ENCODE data around the gene SBF2.

DNA sequence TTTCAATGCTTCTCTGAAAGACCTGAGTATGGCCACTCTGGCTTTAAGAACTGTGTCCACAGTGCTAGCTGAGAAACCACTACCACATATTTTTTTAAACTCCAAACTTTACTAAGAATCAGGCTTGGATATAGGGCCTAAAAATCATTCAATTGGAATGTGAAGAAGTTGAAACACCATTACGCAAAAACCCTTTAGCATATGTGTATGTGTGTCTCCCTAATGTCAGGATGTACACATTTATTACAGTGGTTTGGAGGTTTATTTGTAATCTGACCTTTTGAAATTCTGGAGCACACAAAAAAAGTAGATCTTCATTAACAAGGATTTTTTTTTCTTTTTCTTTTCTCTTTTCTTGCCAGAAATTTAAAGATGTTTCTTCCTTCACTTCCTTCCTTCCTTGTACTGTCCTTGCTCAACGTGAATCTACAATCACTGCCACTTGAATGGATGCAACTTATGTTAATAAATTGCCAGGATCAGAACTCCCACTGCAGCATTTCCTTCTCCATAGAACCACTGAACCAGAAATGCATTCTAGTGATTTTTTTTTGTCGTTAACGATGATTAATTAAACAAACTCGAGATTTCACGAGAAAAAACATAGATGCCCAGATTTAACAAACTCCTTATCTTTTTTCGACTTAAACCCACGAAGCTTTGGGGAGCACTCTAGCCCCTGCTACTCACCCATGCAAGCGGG is 7.8 kb upstream of the SBF2 start:
- no peak for TF ChIP-seq EP300 (IDR thresholded peaks at IDR 0.05)
- TF ChIP-seq, protein P1, sequence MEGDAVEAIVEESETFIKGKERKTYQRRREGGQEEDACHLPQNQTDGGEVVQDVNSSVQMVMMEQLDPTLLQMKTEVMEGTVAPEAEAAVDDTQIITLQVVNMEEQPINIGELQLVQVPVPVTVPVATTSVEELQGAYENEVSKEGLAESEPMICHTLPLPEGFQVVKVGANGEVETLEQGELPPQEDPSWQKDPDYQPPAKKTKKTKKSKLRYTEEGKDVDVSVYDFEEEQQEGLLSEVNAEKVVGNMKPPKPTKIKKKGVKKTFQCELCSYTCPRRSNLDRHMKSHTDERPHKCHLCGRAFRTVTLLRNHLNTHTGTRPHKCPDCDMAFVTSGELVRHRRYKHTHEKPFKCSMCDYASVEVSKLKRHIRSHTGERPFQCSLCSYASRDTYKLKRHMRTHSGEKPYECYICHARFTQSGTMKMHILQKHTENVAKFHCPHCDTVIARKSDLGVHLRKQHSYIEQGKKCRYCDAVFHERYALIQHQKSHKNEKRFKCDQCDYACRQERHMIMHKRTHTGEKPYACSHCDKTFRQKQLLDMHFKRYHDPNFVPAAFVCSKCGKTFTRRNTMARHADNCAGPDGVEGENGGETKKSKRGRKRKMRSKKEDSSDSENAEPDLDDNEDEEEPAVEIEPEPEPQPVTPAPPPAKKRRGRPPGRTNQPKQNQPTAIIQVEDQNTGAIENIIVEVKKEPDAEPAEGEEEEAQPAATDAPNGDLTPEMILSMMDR (IDR thresholded peaks at IDR 0.05), result no peak

All from tibial nerve (tissue), 4 donors.